Right cardiac atrium (tissue), 5 donors: ENCODE measurements around the gene OVCA2. TPM values are rescaled to one million over a fixed set of nuclear protein-coding genes. Genes with fewer than 3 reads are reported as not detected.
A peak's percentile ranks its signal among the peaks of the same experiment; 100 is the strongest.

ENCODE experiments used
- ATAC-seq, 2 donors: fragments of 200-7000 bp; cut with Tn5 transposase; one replicate each; pipeline versions ENCODE4 v1.8.0 to v1.9.1; 2020; ENCODE audit warnings: moderate library complexity in 2 of 2, mild to moderate bottlenecking in 1 of 2
- DNase-seq, 3 donors: peaks; one replicate each; pipeline ENCODE4 v3.0.0-alpha.2; 2020
- H3K27ac ChIP-seq: one replicate; pipeline ENCODE4 v1.5.1; 2013; ENCODE audit warnings: mild to moderate bottlenecking, low read length, control low read depth, moderate library complexity
- H3K27me3 ChIP-seq: one replicate; pipeline ENCODE4 v1.6.1; 2013; ENCODE audit not compliant: control insufficient read depth, insufficient read depth
- H3K4me1 ChIP-seq: one replicate; pipeline ENCODE4 v1.6.1; 2013; ENCODE audit warnings: low read length; ENCODE audit not compliant: control insufficient read depth, insufficient read depth
- H3K4me3 ChIP-seq: one replicate; pipeline ENCODE4 v1.5.1; 2013; ENCODE audit warnings: low read length, control low read depth
- H3K9me3 ChIP-seq: one replicate; pipeline ENCODE4 v1.6.1; 2013; ENCODE audit warnings: low read length; ENCODE audit not compliant: control insufficient read depth
- WGBS: extraction: QIAGEN DNeasy Blood & Tissue Kit; methylation state at CpG from one replicate; pipeline ENCODE4 v1.1.7; 2013; 5-methylcytosine and 5-hydroxymethylcytosine counted together
- intact Hi-C, 4 donors: fragments of 100-400 bp; cut with DNase I; formaldehyde crosslinking; loops; one replicate each; pipeline versions ENCODE4 v1.11.0 to v1.14.0; 2022 to 2023
- polyA plus RNA-seq: library from polyadenylated mRNA; stranded (reverse); fragments of 200-250 nt; gene quantifications from one replicate; pipeline ENCODE4 v1.2.3, GENCODE V29; 2013
- total RNA-seq, 4 donors: library from RNA; stranded (reverse); fragmentation: NEBNext Ultra II Directional; extraction: Animal tissue kit (Norgen Biotek cat#: 25700); gene quantifications; one replicate each; pipeline ENCODE4 v1.2.1, GENCODE V29; 2021
- donor health status: healthy with polysubstance abuse.
- donor health status: DM: no; HTN: yes; CAD: no.
- donor health status: DM: no; HTN: no; CAD: no.
- donor health status: DM: no; HTN: yes; CAD: no; lungs with severe emphysema.
- donor health status: DM: yes; HTN: yes; CAD: no.

OVCA2 gene
- total and polyA plus RNA-seq, 5 donors: 15.3 to 35.6 (median 22.1) TPM

GRCh38 chr17:2062571-2063183 lies 20.9 kb downstream of the OVCA2 start:
- Histone ChIP-seq H3K27ac (peak overlapping the region; percentile 67), H3K4me3 (no peak overlapping the region), H3K4me1 (peaks cover 8% of the 10 kb centered on the region), H3K27me3 (no peaks in the 10 kb centered on the region), H3K9me3 (no peaks in the 10 kb centered on the region)
- ATAC-seq (peak in 1 of 2 donors; percentile 2), DNase-seq (peak; percentile 31 to 79 (median 75))
- intact Hi-C loops: loop anchor here in 2 of 4 donors (5.0 to 10.0 kb wide), 2 partner anchors 62 to 115 kb away; no protein-coding TSS in a partner anchor
- 34% methylated on average over 11 of the region's 11 CpGs for WGBS

- WGBS: 45% methylated on average over 16 of the region's 16 CpGs
- no peaks in the 10 kb centered on the region for H3K27me3 ChIP-seq
- H3K4me3 ChIP-seq: no peak overlapping the region
- H3K9me3 ChIP-seq: no peaks in the 10 kb centered on the region
- ATAC-seq (peak; percentile 5 to 24), DNase-seq (peak; percentile 78 to 84 (median 78))
- H3K4me1 ChIP-seq: peaks cover 13% of the 10 kb centered on the region
- peak overlapping the region; percentile 68 for H3K27ac ChIP-seq
- intact Hi-C loops: loop anchor here in 2 of 4 donors (5.0 to 10.0 kb wide), 2 partner anchors 61 to 114 kb away; no protein-coding TSS in a partner anchor
These were observed 21.7 kb downstream of the OVCA2 start for GRCh38 chr17:2063261-2064146.

- DNase-seq (peak in 2 of 3 donors; percentile 4 to 47), ATAC-seq (no peak)
- Histone ChIP-seq H3K27me3 (no peaks in the 10 kb centered on the region), H3K9me3 (no peaks in the 10 kb centered on the region), H3K27ac (peak overlapping the region; percentile 68), H3K4me1 (peaks cover 13% of the 10 kb centered on the region), H3K4me3 (no peak overlapping the region)
- intact Hi-C loops: loop anchor here in 2 of 4 donors (5.0 to 10.0 kb wide), 2 partner anchors 61 to 113 kb away; no protein-coding TSS in a partner anchor
- 57% methylated on average over 5 of the region's 5 CpGs for WGBS
These were observed 22.3 kb downstream of the OVCA2 start for GRCh38 chr17:2064147-2064489.

GRCh38 chr17:2064520-2064971 lies 22.7 kb downstream of the OVCA2 start:
- H3K4me1 ChIP-seq: peaks cover 13% of the 10 kb centered on the region
- peak overlapping the region; percentile 68 for H3K27ac ChIP-seq
- H3K4me3 ChIP-seq: no peak overlapping the region
- ATAC-seq (no peak), DNase-seq (peak in 2 of 3 donors; percentile 52 to 60)
- intact Hi-C loops: loop anchor here in 2 of 4 donors (5.0 to 10.0 kb wide), 2 partner anchors 60 to 113 kb away; no protein-coding TSS in a partner anchor
- WGBS: 57% methylated on average over 6 of the region's 6 CpGs
- no peaks in the 10 kb centered on the region for H3K9me3 ChIP-seq
- H3K27me3 ChIP-seq: no peaks in the 10 kb centered on the region

- Histone ChIP-seq H3K4me3 (no peak overlapping the region), H3K9me3 (no peaks in the 10 kb centered on the region), H3K4me1 (peaks cover 13% of the 10 kb centered on the region), H3K27me3 (no peaks in the 10 kb centered on the region), H3K27ac (peak overlapping the region; percentile 68)
- ATAC-seq: peak in 1 of 2 donors; percentile 3
- intact Hi-C loops: loop anchor here in 2 of 4 donors (5.0 to 10.0 kb wide), 2 partner anchors 60 to 112 kb away; no protein-coding TSS in a partner anchor
- DNase-seq: peak; percentile 76 to 87 (median 84)
- WGBS: 77% methylated on average over 24 of the region's 24 CpGs
These were observed 23.4 kb downstream of the OVCA2 start for GRCh38 chr17:2064980-2065785.

GRCh38 chr17:2065949-2066400 lies 24.2 kb downstream of the OVCA2 start:
- ATAC-seq (no peak), DNase-seq (peak in 1 of 3 donors; percentile 45)
- Histone ChIP-seq H3K27ac (peak overlapping the region; percentile 83), H3K27me3 (no peaks in the 10 kb centered on the region), H3K4me3 (no peak overlapping the region), H3K9me3 (no peaks in the 10 kb centered on the region), H3K4me1 (peaks cover 15% of the 10 kb centered on the region)
- intact Hi-C loops: loop anchor here in 1 of 4 donors (10.0 kb wide), 1 partner anchor 59 kb away; no protein-coding TSS in a partner anchor
- WGBS: 68% methylated on average over 10 of the region's 10 CpGs

- intact Hi-C loops: loop anchor here in 1 of 4 donors (10.0 kb wide), 1 partner anchor 58 kb away; no protein-coding TSS in a partner anchor
- H3K27ac ChIP-seq: peak overlapping the region; percentile 83
- H3K4me3 ChIP-seq: no peak overlapping the region
- H3K27me3 ChIP-seq: no peaks in the 10 kb centered on the region
- ATAC-seq: peak in 1 of 2 donors; percentile 9
- peaks cover 17% of the 10 kb centered on the region for H3K4me1 ChIP-seq
- DNase-seq: peak in 2 of 3 donors; percentile 44 to 55
- WGBS: 46% methylated on average over 14 of the region's 14 CpGs
- H3K9me3 ChIP-seq: no peaks in the 10 kb centered on the region
These were observed 25.3 kb downstream of the OVCA2 start for GRCh38 chr17:2067048-2067561.

GRCh38 chr17:2067608-2068024 lies 25.8 kb downstream of the OVCA2 start:
- peaks cover 17% of the 10 kb centered on the region for H3K4me1 ChIP-seq
- H3K4me3 ChIP-seq: no peak overlapping the region
- peak; percentile 50 to 78 (median 71) for DNase-seq
- no peaks in the 10 kb centered on the region for H3K27me3 ChIP-seq
- 37% methylated on average over 5 of the region's 5 CpGs for WGBS
- intact Hi-C loops: loop anchor here in 1 of 4 donors (10.0 kb wide), 1 partner anchor 57 kb away; no protein-coding TSS in a partner anchor
- H3K9me3 ChIP-seq: no peaks in the 10 kb centered on the region
- ATAC-seq: peak in 1 of 2 donors; percentile 31
- H3K27ac ChIP-seq: peak overlapping the region; percentile 83

- no peak overlapping the region for H3K4me3 ChIP-seq
- no peaks in the 10 kb centered on the region for H3K27me3 ChIP-seq
- ATAC-seq (no peak), DNase-seq (peak in 1 of 3 donors; percentile 57)
- peak overlapping the region; percentile 83 for H3K27ac ChIP-seq
- 56% methylated on average over 6 of the region's 6 CpGs for WGBS
- no peaks in the 10 kb centered on the region for H3K9me3 ChIP-seq
- peaks cover 15% of the 10 kb centered on the region for H3K4me1 ChIP-seq
- intact Hi-C loops: loop anchor here in 1 of 4 donors (10.0 kb wide), 1 partner anchor 57 kb away; no protein-coding TSS in a partner anchor
These were observed 26.3 kb downstream of the OVCA2 start for GRCh38 chr17:2068031-2068518.
